Bronchial epithelial cell (primary cell): Measurements from ENCODE around the gene SPRR2E. TPM values are rescaled to one million over a fixed set of nuclear protein-coding genes. Genes with fewer than 3 reads are reported as not detected.
"Not testable (repeated sequence)": the region's sequence is repeated elsewhere in the genome, so short reads cannot be mapped to it uniquely, and the experiment has no call there.

Source experiments
- DNase-seq: peaks from one replicate; pipeline ENCODE4 v3.0.0-alpha.2; 2010; ENCODE audit warnings: low read depth
- FAIRE-seq: peaks from 2 replicates; lab custom pipeline; 2011; peaks lifted over from hg19 to GRCh38; lab: Jason Lieb, UNC
- H3K27me3 ChIP-seq: 2 replicates; pipeline ENCODE4 v1.5.1; 2011; ENCODE audit warnings: low read length; ENCODE audit not compliant: control insufficient read depth, insufficient read depth
- H3K36me3 ChIP-seq: 2 replicates; pipeline ENCODE4 v1.5.1; 2011; ENCODE audit warnings: low read length; ENCODE audit not compliant: control insufficient read depth, insufficient read depth
- H3K4me3 ChIP-seq: 2 replicates; pipeline ENCODE4 v1.5.1; 2011; ENCODE audit warnings: mild to moderate bottlenecking, low read depth, low read length, control low read depth
- CTCF ChIP-seq: IDR thresholded peaks from 2 replicates; pipeline ENCODE4 v1.5.1; 2011; ENCODE audit warnings: mild to moderate bottlenecking, moderate library complexity, low read length, control low read depth, inconsistent platforms; ENCODE audit not compliant: insufficient read depth, severe bottlenecking
- total RNA-seq: library from RNA; depleted of rRNA; stranded (reverse); fragments of >200 nt; gene quantifications from 2 replicates; pipeline ENCODE4 v1.2.1, GENCODE V29; 2014

The SPRR2E gene
- total RNA-seq, 1 donor from 2014 or later, result 0.26 TPM

- Histone ChIP-seq H3K4me3 (no peak overlapping the region), H3K36me3 (no peaks in the 10 kb centered on the region), H3K27me3 (no peaks in the 10 kb centered on the region)
- no peak for TF ChIP-seq CTCF
- FAIRE-seq (no peak), DNase-seq (peak; percentile 13)
Observed at GRCh38 chr1:153058154-153058553, 36.2 kb downstream of the SPRR2E start.

- no peak for TF ChIP-seq CTCF
- no peaks in the 10 kb centered on the region for H3K36me3 ChIP-seq
- H3K4me3 ChIP-seq, result no peak within 1 kb of the TSS
- no peaks in the 10 kb centered on the region for H3K27me3 ChIP-seq
- DNase-seq (peak; percentile 57), FAIRE-seq (no peak)
Observed at GRCh38 chr1:153057375-153057774, 37.0 kb downstream of the SPRR2E start, which contains the start of gene SPRR2A. SPRR2A (minus strand) TSS chr1:153057512; CDS start chr1:153056735, 777 bp downstream.

GRCh38 chr1:153056111-153056510 lies 38.2 kb downstream of the SPRR2E start:
- not testable (repeated sequence) for H3K4me3 ChIP-seq, FAIRE-seq, H3K27me3 ChIP-seq, DNase-seq, H3K36me3 ChIP-seq

GRCh38 chr1:153049211-153049610 lies 45.1 kb downstream of the SPRR2E start:
- no peak for TF ChIP-seq CTCF
- Histone ChIP-seq H3K4me3 (no peak overlapping the region), H3K27me3 (no peaks in the 10 kb centered on the region), H3K36me3 (no peaks in the 10 kb centered on the region)
- DNase-seq, result no peak
- no peak for FAIRE-seq

Other genes starting within 250 kb of the SPRR2E start
- gene LCE7A, start 234.5 kb downstream of the SPRR2E start, total RNA-seq, result not detected in 2 replicates
- not detected in 2 replicates for gene SMCP, start 216.2 kb downstream of the SPRR2E start, total RNA-seq
- 1.6 and 14.6 TPM in 2 replicates for gene IVL, start 186.0 kb downstream of the SPRR2E start, total RNA-seq
- gene SPRR5, start 147.3 kb downstream of the SPRR2E start, total RNA-seq, result not detected in 2 replicates
- not detected in 2 replicates for gene SPRR4, start 123.9 kb downstream of the SPRR2E start, total RNA-seq
- 41.2 TPM in 1 of 2 replicates, not detected in the other for gene SPRR1A, start 110.4 kb downstream of the SPRR2E start, total RNA-seq
- gene SPRR3, start 92.8 kb downstream of the SPRR2E start, total RNA-seq, result 136 and 342 TPM in 2 replicates
- gene SPRR1B, start 63.3 kb downstream of the SPRR2E start, total RNA-seq, result 11.8 and 91.5 TPM in 2 replicates
- 2.4 and 15.6 TPM in 2 replicates for gene SPRR2D, start 53.4 kb downstream of the SPRR2E start, total RNA-seq
- gene SPRR2A, start 37.0 kb downstream of the SPRR2E start, total RNA-seq, result 1.3 and 3.8 TPM in 2 replicates
- not detected in 2 replicates for gene SPRR2B, start 22.9 kb downstream of the SPRR2E start, total RNA-seq
- gene SPRR2F, start 19.0 kb upstream of the SPRR2E start, total RNA-seq, result not detected in 2 replicates
- not detected in 2 replicates for gene SPRR2G, start 56.4 kb upstream of the SPRR2E start, total RNA-seq
- gene LELP1, start 108.9 kb upstream of the SPRR2E start, total RNA-seq, result not detected in 2 replicates
- gene PRR9, start 123.1 kb upstream of the SPRR2E start, total RNA-seq, result not detected in 2 replicates
- not detected in 2 replicates for gene LORICRIN, start 165.2 kb upstream of the SPRR2E start, total RNA-seq
- gene PGLYRP3, start 218.4 kb upstream of the SPRR2E start, total RNA-seq, result 0.53 and 4.6 TPM in 2 replicates